ENCODE data around the gene HPCA.

DNA sequence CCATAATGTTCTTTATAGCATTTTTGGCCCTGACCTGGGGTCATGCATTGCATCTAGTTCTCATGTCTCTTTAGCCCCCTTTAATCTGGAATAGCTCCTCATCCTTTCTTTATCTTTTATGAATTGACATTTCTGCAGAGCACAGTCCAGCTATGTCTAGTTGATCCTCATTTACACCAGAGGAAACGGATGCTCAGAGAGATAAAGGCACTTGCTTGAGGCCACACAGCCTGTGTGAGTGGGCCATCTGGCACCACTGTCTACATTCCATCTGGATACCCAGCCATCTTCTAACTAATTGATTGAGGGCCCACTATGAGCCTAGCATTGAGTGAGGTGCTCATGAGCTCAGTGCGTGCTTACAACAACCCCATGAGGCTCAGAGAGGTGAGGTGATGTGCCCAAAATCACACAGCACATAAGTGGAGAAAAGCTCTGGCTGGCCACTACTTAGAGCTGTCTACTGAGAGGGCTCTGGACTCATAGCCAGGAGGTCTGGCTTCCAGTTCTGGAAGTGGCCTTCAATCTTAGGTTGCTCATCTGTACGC is 3.5 kb downstream of the HPCA start:
- TF ChIP-seq ZNF8 (CRISPR knock-in tag; IDR thresholded peaks at IDR 0.05) (no peak), TOX (CRISPR knock-in tag; IDR thresholded peaks at IDR 0.05; ENCODE audit: borderline replicate concordance) (no peak), ZFP3 (CRISPR knock-in tag; IDR thresholded peaks at IDR 0.05) (no peak), CREB5 (CRISPR knock-in tag; IDR thresholded peaks at IDR 0.05; ENCODE audit: low read depth) (no peak), BACH2 (CRISPR knock-in tag; IDR thresholded peaks at IDR 0.05; ENCODE audit: borderline replicate concordance) (no peak)
- TF ChIP-seq, protein P1, sequence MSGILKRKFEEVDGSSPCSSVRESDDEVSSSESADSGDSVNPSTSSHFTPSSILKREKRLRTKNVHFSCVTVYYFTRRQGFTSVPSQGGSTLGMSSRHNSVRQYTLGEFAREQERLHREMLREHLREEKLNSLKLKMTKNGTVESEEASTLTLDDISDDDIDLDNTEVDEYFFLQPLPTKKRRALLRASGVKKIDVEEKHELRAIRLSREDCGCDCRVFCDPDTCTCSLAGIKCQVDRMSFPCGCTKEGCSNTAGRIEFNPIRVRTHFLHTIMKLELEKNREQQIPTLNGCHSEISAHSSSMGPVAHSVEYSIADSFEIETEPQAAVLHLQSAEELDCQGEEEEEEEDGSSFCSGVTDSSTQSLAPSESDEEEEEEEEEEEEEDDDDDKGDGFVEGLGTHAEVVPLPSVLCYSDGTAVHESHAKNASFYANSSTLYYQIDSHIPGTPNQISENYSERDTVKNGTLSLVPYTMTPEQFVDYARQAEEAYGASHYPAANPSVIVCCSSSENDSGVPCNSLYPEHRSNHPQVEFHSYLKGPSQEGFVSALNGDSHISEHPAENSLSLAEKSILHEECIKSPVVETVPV (CRISPR knock-in tag; IDR thresholded peaks at IDR 0.05) = no peak
- TF ChIP-seq, protein P2, sequence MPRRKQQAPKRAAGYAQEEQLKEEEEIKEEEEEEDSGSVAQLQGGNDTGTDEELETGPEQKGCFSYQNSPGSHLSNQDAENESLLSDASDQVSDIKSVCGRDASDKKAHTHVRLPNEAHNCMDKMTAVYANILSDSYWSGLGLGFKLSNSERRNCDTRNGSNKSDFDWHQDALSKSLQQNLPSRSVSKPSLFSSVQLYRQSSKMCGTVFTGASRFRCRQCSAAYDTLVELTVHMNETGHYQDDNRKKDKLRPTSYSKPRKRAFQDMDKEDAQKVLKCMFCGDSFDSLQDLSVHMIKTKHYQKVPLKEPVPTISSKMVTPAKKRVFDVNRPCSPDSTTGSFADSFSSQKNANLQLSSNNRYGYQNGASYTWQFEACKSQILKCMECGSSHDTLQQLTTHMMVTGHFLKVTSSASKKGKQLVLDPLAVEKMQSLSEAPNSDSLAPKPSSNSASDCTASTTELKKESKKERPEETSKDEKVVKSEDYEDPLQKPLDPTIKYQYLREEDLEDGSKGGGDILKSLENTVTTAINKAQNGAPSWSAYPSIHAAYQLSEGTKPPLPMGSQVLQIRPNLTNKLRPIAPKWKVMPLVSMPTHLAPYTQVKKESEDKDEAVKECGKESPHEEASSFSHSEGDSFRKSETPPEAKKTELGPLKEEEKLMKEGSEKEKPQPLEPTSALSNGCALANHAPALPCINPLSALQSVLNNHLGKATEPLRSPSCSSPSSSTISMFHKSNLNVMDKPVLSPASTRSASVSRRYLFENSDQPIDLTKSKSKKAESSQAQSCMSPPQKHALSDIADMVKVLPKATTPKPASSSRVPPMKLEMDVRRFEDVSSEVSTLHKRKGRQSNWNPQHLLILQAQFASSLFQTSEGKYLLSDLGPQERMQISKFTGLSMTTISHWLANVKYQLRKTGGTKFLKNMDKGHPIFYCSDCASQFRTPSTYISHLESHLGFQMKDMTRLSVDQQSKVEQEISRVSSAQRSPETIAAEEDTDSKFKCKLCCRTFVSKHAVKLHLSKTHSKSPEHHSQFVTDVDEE (CRISPR knock-in tag; IDR thresholded peaks at IDR 0.05) = no peak
